NCI-H524 treated with DMSO at 0.1 percent for 48 hours (cell line): ENCODE measurements around the gene NOTCH4.

Experiments
- DNase-seq: peaks from one replicate; lab custom pipeline; 2025; lab: John Stamatoyannopoulos, UW

Gene NOTCH4

GRCh38 chr6:32181148-32181702 is 42.6 kb downstream of the NOTCH4 start:
- DNase-seq, result no peak

- no peak for DNase-seq
These were observed 44.0 kb downstream of the NOTCH4 start for GRCh38 chr6:32179766-32180405.

GRCh38 chr6:32178547-32179440 is 45.1 kb downstream of the NOTCH4 start:
- DNase-seq, result no peak

- peak; percentile 100 for DNase-seq
These were observed 45.9 kb downstream of the NOTCH4 start, which contains the start of gene RNF5 for GRCh38 chr6:32177788-32178546. TSS of gene RNF5 (plus strand) at chr6:32178405. CDS start at chr6:32178512, 107 bp downstream.

- DNase-seq, result peak; percentile 28
These were observed 46.6 kb downstream of the NOTCH4 start for GRCh38 chr6:32177183-32177787.

- DNase-seq, result no peak
These were observed 47.2 kb downstream of the NOTCH4 start for GRCh38 chr6:32176476-32177182.

GRCh38 chr6:32175711-32176475 is 48.0 kb downstream of the NOTCH4 start, which contains the start of gene AGPAT1:
TSS of gene AGPAT1 (minus strand) at chr6:32176084. CDS start at chr6:32171496, 4,588 bp downstream.
- peak; percentile 83 for DNase-seq

GRCh38 chr6:32175322-32175710 is 48.6 kb downstream of the NOTCH4 start:
- no peak for DNase-seq

- DNase-seq, result no peak
These were observed 49.5 kb downstream of the NOTCH4 start for GRCh38 chr6:32174416-32174815.

- DNase-seq, result no peak
These were observed 50.7 kb downstream of the NOTCH4 start for GRCh38 chr6:32173051-32173727.

GRCh38 chr6:32171234-32171633 is 52.6 kb downstream of the NOTCH4 start:
- no peak for DNase-seq

GRCh38 chr6:32170294-32170693 is 53.6 kb downstream of the NOTCH4 start:
- DNase-seq, result no peak

- no peak for DNase-seq
These were observed 54.9 kb downstream of the NOTCH4 start for GRCh38 chr6:32168807-32169591.

GRCh38 chr6:32168350-32168749 is 55.5 kb downstream of the NOTCH4 start:
- no peak for DNase-seq

GRCh38 chr6:32167761-32168262 is 56.1 kb downstream of the NOTCH4 start:
- DNase-seq, result no peak

- DNase-seq, result no peak
These were observed 56.6 kb downstream of the NOTCH4 start for GRCh38 chr6:32167154-32167760.

- no peak for DNase-seq
These were observed 57.3 kb downstream of the NOTCH4 start for GRCh38 chr6:32166411-32167061.

- DNase-seq, result no peak
These were observed 59.6 kb downstream of the NOTCH4 start, which contains the start of gene EGFL8 for GRCh38 chr6:32164295-32164694. TSS of gene EGFL8 (plus strand) at chr6:32164595. CDS start at chr6:32166166, 1,571 bp downstream.
